ENCODE data around the gene VSTM2B.

GRCh38 chr19:29560313-29561075, 34.7 kb downstream of the VSTM2B start:
- TF ChIP-seq CTCF (IDR thresholded peaks at IDR 0.05) (no peak), POLR2A (IDR thresholded peaks at IDR 0.05) (no peak)

Data from heart left ventricle (tissue), 13 donors.